CD4-positive, alpha-beta T cell (primary cell): Measurements from ENCODE around the gene EFCAB14. TPM values are rescaled to one million over a fixed set of nuclear protein-coding genes. Genes with fewer than 3 reads are reported as not detected.
"Not testable (repeated sequence)": the region's sequence is repeated elsewhere in the genome, so short reads cannot be mapped to it uniquely, and the experiment has no call there.

Experiments used
- ATAC-seq: fragments of 200-7000 bp; cut with Tn5 transposase; one replicate; pipeline ENCODE4 v1.10.0; 2022; ENCODE audit warnings: mild to moderate bottlenecking; ENCODE audit not compliant: poor library complexity
- CTCF ChIA-PET: fragments of 350-600 bp; sonication (Branson Sonifier 250); formaldehyde crosslinking; loops from one replicate; lab custom pipeline; 2021; ENCODE audit warnings: antibody characterized with exemption, inconsistent platforms; lab: Charles Lee
- POLR2A ChIA-PET: fragments of 350-600 bp; sonication (Branson Sonifier 250); formaldehyde crosslinking; loops from one replicate; lab custom pipeline; 2021; ENCODE audit warnings: antibody characterized with exemption, inconsistent platforms; lab: Charles Lee
- DNase-seq, 14 experiments: peaks; one replicate each; pipeline ENCODE4 v3.0.0-alpha.2; 2013 to 2020; ENCODE audit warnings: mixed read lengths in 2 of 14
- H3K27ac ChIP-seq, 2 donors: one replicate each; pipeline versions ENCODE4 v1.5.1 to v1.7.0; 2013; ENCODE audit warnings: low read length in 2 of 2, low read depth in 1 of 2, mild to moderate bottlenecking in 1 of 2
- H3K27me3 ChIP-seq, 2 experiments: 1 replicate in 1 of 2; 2 replicates in 1 of 2; pipeline versions ENCODE4 v1.6.1 to v1.7.0; 2013; ENCODE audit warnings: low read length in 2 of 2, control low read depth in 1 of 2, mild to moderate bottlenecking in 1 of 2, moderate library complexity in 1 of 2; ENCODE audit not compliant: insufficient read depth in 2 of 2, control insufficient read depth in 1 of 2
- H3K36me3 ChIP-seq: one replicate; pipeline ENCODE4 v1.6.1; 2013; ENCODE audit warnings: low read length, control low read depth; ENCODE audit not compliant: insufficient read depth
- H3K4me1 ChIP-seq: one replicate; pipeline ENCODE4 v1.6.1; 2013; ENCODE audit warnings: low read length, control low read depth; ENCODE audit not compliant: insufficient read depth
- H3K4me3 ChIP-seq: one replicate; pipeline ENCODE4 v1.5.1; 2013; ENCODE audit warnings: mild to moderate bottlenecking, low read length, moderate library complexity
- H3K9me3 ChIP-seq, 2 experiments: 1 replicate in 1 of 2; 2 replicates in 1 of 2; pipeline versions ENCODE4 v1.6.1 to v1.7.0; 2013; ENCODE audit warnings: low read length in 2 of 2, mild to moderate bottlenecking in 2 of 2, control low read depth in 1 of 2, moderate library complexity in 1 of 2; ENCODE audit not compliant: control insufficient read depth in 1 of 2, insufficient read depth in 1 of 2
- H3K27ac Mint-ChIP-seq: one replicate; pipeline ENCODE4 v1.8.0; 2020; ENCODE audit warnings: mixed read lengths
- H3K27me3 Mint-ChIP-seq: one replicate; pipeline ENCODE4 v1.8.0; 2021; ENCODE audit warnings: mixed read lengths
- H3K36me3 Mint-ChIP-seq: one replicate; pipeline ENCODE4 v1.8.0; 2021; ENCODE audit warnings: low read depth, mixed read lengths
- H3K4me1 Mint-ChIP-seq: one replicate; pipeline ENCODE4 v1.8.0; 2021; ENCODE audit warnings: low read depth, mixed read lengths
- H3K4me3 Mint-ChIP-seq: one replicate; pipeline ENCODE4 v1.8.0; 2020; ENCODE audit warnings: mild to moderate bottlenecking, mixed read lengths
- H3K9me3 Mint-ChIP-seq: one replicate; pipeline ENCODE4 v1.8.0; 2020; ENCODE audit warnings: mixed read lengths
- intact Hi-C, 2 experiments: fragments of 100-400 bp; cut with DNase I in 1 of 2; cut with micrococcal nuclease in 1 of 2; formaldehyde crosslinking; loops; one replicate each; pipeline versions ENCODE4 v1.15.1 to v1.9.0; 2023 to 2025; cut with DNase I, micrococcal nuclease
- total RNA-seq, 174 experiments: library from RNA in 2 of 174; stranded (reverse) in 2 of 174; gene quantifications; one replicate each; pipeline ENCODE4 v1.2.3 and lab custom pipeline; 2021 to 2026
- TF ChIP-seq, protein P1 (sequence below): fragments of 200-600 bp; IDR thresholded peaks from one replicate; pipeline ENCODE4 v1.8.0; 2022; ENCODE audit warnings: antibody characterized with exemption, mild to moderate bottlenecking

The EFCAB14 gene
- total RNA-seq, 2 experiments from 2014 or later: 36.8 to 38.3 TPM

- Histone ChIP-seq H3K27ac (no peak overlapping the region), H3K36me3 (no peaks in the 10 kb centered on the region), H3K9me3 (no peaks in the 10 kb centered on the region), H3K27me3 (peaks cover 6 to 10% of the 10 kb centered on the region in 2 experiments), H3K4me3 (no peak overlapping the region), H3K4me1 (no peaks in the 10 kb centered on the region)
- Mint-ChIP-seq H3K9me3 (no peaks in the 10 kb centered on the region), H3K36me3 (no peaks in the 10 kb centered on the region), H3K4me3 (no peak overlapping the region), H3K4me1 (no peaks in the 10 kb centered on the region), H3K27ac (no peak overlapping the region), H3K27me3 (peaks cover 71% of the 10 kb centered on the region)
- CTCF ChIA-PET: no interaction called here
- TF ChIP-seq, protein P1, sequence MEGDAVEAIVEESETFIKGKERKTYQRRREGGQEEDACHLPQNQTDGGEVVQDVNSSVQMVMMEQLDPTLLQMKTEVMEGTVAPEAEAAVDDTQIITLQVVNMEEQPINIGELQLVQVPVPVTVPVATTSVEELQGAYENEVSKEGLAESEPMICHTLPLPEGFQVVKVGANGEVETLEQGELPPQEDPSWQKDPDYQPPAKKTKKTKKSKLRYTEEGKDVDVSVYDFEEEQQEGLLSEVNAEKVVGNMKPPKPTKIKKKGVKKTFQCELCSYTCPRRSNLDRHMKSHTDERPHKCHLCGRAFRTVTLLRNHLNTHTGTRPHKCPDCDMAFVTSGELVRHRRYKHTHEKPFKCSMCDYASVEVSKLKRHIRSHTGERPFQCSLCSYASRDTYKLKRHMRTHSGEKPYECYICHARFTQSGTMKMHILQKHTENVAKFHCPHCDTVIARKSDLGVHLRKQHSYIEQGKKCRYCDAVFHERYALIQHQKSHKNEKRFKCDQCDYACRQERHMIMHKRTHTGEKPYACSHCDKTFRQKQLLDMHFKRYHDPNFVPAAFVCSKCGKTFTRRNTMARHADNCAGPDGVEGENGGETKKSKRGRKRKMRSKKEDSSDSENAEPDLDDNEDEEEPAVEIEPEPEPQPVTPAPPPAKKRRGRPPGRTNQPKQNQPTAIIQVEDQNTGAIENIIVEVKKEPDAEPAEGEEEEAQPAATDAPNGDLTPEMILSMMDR: no peak
- no peak for DNase-seq
- intact Hi-C loops: no loop called here
- POLR2A ChIA-PET: no interaction called here
- no peak for ATAC-seq
Measured at GRCh38 chr1:46755121-46755520, 36.2 kb upstream of the EFCAB14 start.

GRCh38 chr1:46754707-46755106 is 35.8 kb upstream of the EFCAB14 start:
- POLR2A ChIA-PET, H3K4me3 Mint-ChIP-seq, H3K36me3 Mint-ChIP-seq, H3K9me3 Mint-ChIP-seq, H3K4me1 ChIP-seq, H3K27ac Mint-ChIP-seq, ATAC-seq, H3K36me3 ChIP-seq, CTCF ChIA-PET, H3K4me3 ChIP-seq, H3K4me1 Mint-ChIP-seq, intact Hi-C loops, H3K27ac ChIP-seq, H3K9me3 ChIP-seq, DNase-seq, H3K27me3 ChIP-seq: not testable (repeated sequence)
- peaks cover 74% of the 10 kb centered on the region for H3K27me3 Mint-ChIP-seq

DNA sequence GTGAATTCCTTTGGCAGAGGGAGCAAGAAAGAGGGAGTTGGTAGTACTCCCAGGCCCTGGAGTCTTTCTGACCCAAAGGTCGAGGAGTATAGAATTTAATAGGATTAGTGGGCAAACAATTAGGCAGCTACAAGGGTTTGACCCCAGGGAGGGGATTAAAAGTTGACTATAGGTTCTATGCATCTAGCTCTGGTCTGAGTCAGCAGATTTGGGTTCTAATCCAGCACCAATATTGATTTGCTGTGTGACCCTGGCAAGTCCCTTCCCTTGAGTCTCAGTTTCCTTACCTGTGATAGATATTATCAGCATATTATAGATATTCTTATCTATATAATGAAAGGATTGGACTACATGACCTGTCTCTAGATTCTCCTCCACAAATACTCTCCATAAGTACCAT is 35.1 kb upstream of the EFCAB14 start:
- TF ChIP-seq, protein P1: no peak
- no peaks in the 10 kb centered on the region for H3K9me3 Mint-ChIP-seq
- ChIA-PET POLR2A (no interaction called here), CTCF (no interaction called here)
- H3K27me3 ChIP-seq: peaks cover 6 to 10% of the 10 kb centered on the region in 2 experiments
- H3K4me1 ChIP-seq: no peaks in the 10 kb centered on the region
- no peaks in the 10 kb centered on the region for H3K4me1 Mint-ChIP-seq
- no peak overlapping the region for H3K27ac Mint-ChIP-seq
- ATAC-seq: no peak
- intact Hi-C loops: no loop called here
- no peak overlapping the region for H3K4me3 ChIP-seq
- no peaks in the 10 kb centered on the region for H3K36me3 Mint-ChIP-seq
- no peak overlapping the region for H3K4me3 Mint-ChIP-seq
- peaks cover 79% of the 10 kb centered on the region for H3K27me3 Mint-ChIP-seq
- H3K27ac ChIP-seq: no peak overlapping the region
- no peaks in the 10 kb centered on the region for H3K36me3 ChIP-seq
- H3K9me3 ChIP-seq: no peaks in the 10 kb centered on the region
- DNase-seq: no peak

DNA sequence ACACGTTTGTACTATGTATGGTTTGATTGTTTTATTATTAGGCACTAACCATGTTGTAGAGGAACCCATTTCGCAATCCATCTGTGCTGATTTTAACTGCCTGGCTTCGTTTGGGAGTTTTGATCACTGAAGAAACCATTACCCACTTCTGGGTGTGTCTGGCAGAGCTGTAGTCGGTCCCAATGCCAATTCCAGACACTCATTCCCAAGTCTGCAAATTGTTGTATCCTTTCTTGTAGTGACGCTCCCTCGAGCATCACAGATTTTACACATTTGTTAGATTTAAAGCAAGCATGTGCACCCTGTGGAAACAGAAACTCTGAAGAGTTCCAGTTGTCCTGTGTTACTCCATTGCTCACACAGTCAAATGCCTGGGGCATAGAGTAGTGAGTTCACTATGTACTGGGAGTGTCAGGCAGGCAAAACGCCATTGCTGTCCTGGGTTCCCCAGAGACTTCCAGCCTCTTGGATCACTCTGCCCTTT is 31.0 kb upstream of the EFCAB14 start:
- CTCF ChIA-PET: no interaction called here
- H3K4me3 Mint-ChIP-seq: no peak overlapping the region
- Histone ChIP-seq H3K9me3 (no peaks in the 10 kb centered on the region), H3K36me3 (no peaks in the 10 kb centered on the region), H3K27ac (no peak overlapping the region), H3K4me3 (no peak overlapping the region), H3K27me3 (peaks cover 5 to 24% of the 10 kb centered on the region in 2 experiments), H3K4me1 (no peaks in the 10 kb centered on the region)
- H3K27me3 Mint-ChIP-seq: peaks cover 86% of the 10 kb centered on the region
- no peaks in the 10 kb centered on the region for H3K36me3 Mint-ChIP-seq
- no peaks in the 10 kb centered on the region for H3K9me3 Mint-ChIP-seq
- TF ChIP-seq, protein P1: no peak
- no peak for DNase-seq
- POLR2A ChIA-PET: no interaction called here
- intact Hi-C loops: no loop called here
- no peaks in the 10 kb centered on the region for H3K4me1 Mint-ChIP-seq
- H3K27ac Mint-ChIP-seq: no peak overlapping the region
- ATAC-seq: no peak
